ENCODE data around the gene URM1.

The URM1 gene

GRCh38 chr9:128349125-128349524, 22.0 kb upstream of the URM1 start:
- no peak for DNase-seq (ENCODE audit: low read depth)

- no peak for DNase-seq (ENCODE audit: low read depth)
Measured at GRCh38 chr9:128349772-128350171, 21.4 kb upstream of the URM1 start.

GRCh38 chr9:128355451-128355850, 15.7 kb upstream of the URM1 start:
- no peak for DNase-seq (ENCODE audit: low read depth)

GRCh38 chr9:128358090-128358489, 13.1 kb upstream of the URM1 start:
- DNase-seq (ENCODE audit: low read depth) = no peak

GRCh38 chr9:128358861-128359260, 12.3 kb upstream of the URM1 start:
- DNase-seq (ENCODE audit: low read depth) = no peak

GRCh38 chr9:128360826-128361225, 10.3 kb upstream of the URM1 start:
- no peak for DNase-seq (ENCODE audit: low read depth)

GRCh38 chr9:128361296-128361985, 9.7 kb upstream of the URM1 start:
- no peak for DNase-seq (ENCODE audit: low read depth)

- no peak for DNase-seq (ENCODE audit: low read depth)
Measured at GRCh38 chr9:128361986-128362646, 9.1 kb upstream of the URM1 start.

- DNase-seq (ENCODE audit: low read depth) = no peak
Measured at GRCh38 chr9:128362774-128363173, 8.4 kb upstream of the URM1 start.

- no peak for DNase-seq (ENCODE audit: low read depth)
Measured at GRCh38 chr9:128365525-128365924, 5.6 kb upstream of the URM1 start.

- DNase-seq (ENCODE audit: low read depth) = no peak
Measured at GRCh38 chr9:128369024-128369706, 2.0 kb upstream of the URM1 start.

- no peak for DNase-seq (ENCODE audit: low read depth)
Measured at GRCh38 chr9:128370367-128370751, 815 bp upstream of the URM1 start.

- no peak for DNase-seq (ENCODE audit: low read depth)
Measured at GRCh38 chr9:128371630-128372117, 500 bp downstream of the URM1 start.

GRCh38 chr9:128372188-128372641, 1.0 kb downstream of the URM1 start:
- DNase-seq (ENCODE audit: low read depth) = no peak

- DNase-seq (ENCODE audit: low read depth) = no peak
Measured at GRCh38 chr9:128372784-128373183, 1.6 kb downstream of the URM1 start.

- DNase-seq (ENCODE audit: low read depth) = no peak
Measured at GRCh38 chr9:128374221-128374675, 3.1 kb downstream of the URM1 start.

- no peak for DNase-seq (ENCODE audit: low read depth)
Measured at GRCh38 chr9:128375865-128376264, 4.7 kb downstream of the URM1 start.

GRCh38 chr9:128382261-128382660, 11.1 kb downstream of the URM1 start:
- no peak for DNase-seq (ENCODE audit: low read depth)

GRCh38 chr9:128383007-128383753, 12.0 kb downstream of the URM1 start:
- DNase-seq (ENCODE audit: low read depth) = no peak

- DNase-seq (ENCODE audit: low read depth) = no peak
Measured at GRCh38 chr9:128383791-128384190, 12.6 kb downstream of the URM1 start.

GRCh38 chr9:128384801-128385495, 13.8 kb downstream of the URM1 start:
- DNase-seq (ENCODE audit: low read depth) = no peak
